SKM-1 treated with dmso at 0.1 percent for 144 hours (cell line): ENCODE data around the gene NKAIN2.
"Not testable (repeated sequence)": the region's sequence is repeated elsewhere in the genome, so short reads cannot be mapped to it uniquely, and the experiment has no call there.

Experiments used
- DNase-seq: peaks from one replicate; lab custom pipeline; 2025; ENCODE audit not compliant: unreplicated experiment; lab: John Stamatoyannopoulos, UW

The NKAIN2 gene

GRCh38 chr6:124668028-124668427 lies 864.4 kb downstream of the NKAIN2 start:
- no peak for DNase-seq

- no peak for DNase-seq
Measured at GRCh38 chr6:124669713-124670480, 866.2 kb downstream of the NKAIN2 start.

DNA sequence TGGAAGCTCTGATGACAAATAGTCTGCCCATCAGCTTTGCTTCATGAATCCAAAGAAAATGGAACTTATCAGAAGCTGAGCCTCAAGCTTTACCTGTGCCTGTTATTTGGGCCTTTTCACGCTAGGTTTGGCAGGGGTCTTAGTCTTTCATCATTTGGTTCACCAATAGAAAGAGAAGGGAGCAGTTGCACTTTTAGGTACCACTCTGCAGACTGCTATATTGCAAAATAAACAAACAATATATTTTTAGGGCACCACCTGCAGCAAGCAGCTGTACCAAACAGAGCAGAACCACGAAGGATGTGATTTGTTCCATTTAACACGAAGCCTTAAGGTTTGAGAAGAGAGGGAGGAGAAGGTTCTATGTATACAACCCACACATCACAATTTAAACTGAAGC lies 867.1 kb downstream of the NKAIN2 start:
- DNase-seq, result no peak

DNA sequence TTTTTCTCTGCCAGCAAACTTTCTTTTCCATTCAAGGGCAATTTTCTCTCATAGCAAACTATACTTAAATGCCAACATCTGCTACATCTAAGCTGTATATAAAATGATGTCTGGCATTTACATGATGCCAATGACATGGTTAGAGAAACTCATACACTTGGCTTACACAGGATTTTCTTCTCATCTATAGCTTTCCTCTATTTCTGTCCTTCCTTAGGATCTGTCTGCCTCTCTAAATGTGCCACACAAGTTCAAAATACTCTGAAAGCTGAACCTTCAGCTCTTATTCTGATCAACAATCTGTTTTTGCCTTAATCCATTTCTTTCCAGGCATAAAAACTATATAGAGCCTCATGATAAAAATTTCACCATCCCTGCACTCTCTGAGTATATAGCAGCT lies 867.7 kb downstream of the NKAIN2 start:
- no peak for DNase-seq

DNA sequence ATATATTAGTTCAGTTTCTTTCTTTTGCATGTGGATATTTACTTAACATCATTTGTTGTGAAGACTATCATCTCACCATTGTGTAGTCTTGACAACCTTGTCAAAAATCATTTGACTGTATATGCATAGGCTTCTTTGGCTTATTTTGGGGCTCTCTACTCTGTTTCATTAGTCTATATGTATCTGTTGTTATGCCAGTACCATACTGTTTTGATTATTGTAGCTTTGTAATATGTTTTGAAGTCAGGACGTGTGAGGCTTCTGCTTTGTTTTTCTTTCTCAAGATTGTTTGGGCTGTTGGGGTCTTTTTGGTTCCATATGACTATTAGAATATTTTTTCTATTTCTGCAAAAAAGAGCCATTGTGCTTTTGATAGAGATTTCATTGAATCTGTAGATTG lies 870.4 kb downstream of the NKAIN2 start:
- no peak for DNase-seq

DNA sequence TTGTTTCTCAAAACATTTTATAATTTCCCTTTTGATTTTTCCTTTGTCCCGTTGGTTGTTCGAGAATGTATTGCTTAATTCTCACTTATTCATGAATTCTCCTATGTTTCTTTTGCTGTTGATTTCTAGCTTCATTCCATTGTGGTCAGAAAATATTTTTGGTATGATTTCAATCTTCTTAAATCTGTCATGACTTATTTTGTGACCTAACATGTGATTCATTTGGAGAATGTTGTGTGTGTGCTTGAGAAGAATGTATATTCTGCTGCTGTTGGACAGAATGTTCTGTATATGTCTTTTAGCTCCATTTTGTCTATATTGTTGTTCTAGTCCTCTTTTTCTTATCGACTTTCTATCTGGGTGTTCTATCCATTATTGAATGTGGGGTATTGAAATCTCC lies 872.4 kb downstream of the NKAIN2 start:
- no peak for DNase-seq

- no peak for DNase-seq
Measured at GRCh38 chr6:124677874-124678273, 874.2 kb downstream of the NKAIN2 start.

GRCh38 chr6:124679387-124679786 lies 875.7 kb downstream of the NKAIN2 start:
- no peak for DNase-seq

DNA sequence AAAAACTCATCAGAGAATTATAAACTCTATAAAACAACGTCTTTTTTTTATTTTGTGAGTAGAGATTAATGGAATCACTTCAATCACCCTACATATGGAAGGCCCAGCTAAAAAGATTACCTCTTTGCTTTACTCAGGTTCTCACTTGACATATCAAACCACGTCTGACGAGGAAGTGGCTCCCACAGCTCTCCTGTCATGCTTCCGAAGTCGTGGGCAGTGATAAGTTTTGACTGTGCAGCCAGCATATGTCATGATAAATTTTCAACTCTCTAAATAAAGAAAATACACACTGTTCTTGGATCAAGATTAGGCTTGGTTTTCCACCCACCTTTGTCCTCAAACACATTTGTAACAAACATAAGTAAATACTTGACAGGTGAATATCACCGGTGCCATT lies 879.1 kb downstream of the NKAIN2 start:
- DNase-seq, result no peak

DNA sequence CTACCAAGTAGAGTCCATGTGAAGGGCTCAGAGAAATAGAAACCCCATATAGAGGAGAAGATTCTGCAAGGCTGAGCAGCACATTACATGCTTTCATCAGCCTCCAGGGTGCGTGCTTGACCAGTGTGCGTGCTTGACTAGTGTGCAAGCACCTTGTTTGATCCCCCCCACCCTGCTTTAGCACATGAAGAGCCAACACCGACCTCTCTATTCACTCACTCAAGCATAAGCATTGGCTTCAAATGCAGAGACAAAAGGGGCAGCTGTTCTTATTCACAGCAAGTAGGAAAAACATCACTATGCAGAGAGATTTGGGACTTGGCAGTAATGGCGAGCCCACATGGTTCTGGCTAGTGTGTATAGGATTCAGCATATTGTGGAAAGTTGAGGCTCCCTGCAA lies 879.8 kb downstream of the NKAIN2 start:
- DNase-seq, result no peak

DNA sequence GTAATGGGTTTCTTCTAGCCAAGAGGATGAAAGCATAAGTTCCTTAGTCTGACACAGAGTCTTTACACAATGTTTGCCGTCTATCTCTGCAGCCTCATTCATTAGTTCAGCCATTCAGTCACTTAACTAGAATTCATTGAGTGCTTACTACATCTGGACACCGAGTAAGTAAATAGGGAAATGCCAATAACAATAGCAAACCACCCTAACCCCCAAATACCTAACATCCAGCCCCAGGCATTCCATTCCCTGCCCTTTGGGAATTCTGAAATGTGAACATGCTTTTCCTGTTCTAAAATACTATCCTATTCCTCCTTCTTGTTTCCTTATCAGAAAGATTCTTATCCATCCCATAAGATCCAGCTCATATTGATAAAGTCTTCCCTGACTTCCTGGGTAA lies 881.0 kb downstream of the NKAIN2 start:
- DNase-seq, result no peak

DNA sequence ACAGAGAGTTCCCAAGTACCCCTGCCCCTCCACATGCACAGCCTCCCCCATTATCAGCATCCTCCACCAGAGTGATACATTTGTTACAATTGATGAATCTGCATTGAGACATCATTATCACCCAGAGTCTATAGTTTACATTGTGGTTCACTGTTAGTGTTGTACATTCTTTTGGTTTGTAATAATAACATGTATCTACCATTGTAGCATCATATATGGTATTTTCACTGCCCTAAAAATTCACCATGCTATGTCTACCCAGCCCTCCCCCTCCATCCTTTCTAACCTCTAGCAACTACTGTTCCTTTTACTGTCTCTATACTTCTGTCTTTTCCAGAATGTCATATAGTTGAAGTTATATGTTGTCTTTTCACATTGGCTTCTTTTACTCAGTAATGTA lies 884.7 kb downstream of the NKAIN2 start:
- no peak for DNase-seq

DNA sequence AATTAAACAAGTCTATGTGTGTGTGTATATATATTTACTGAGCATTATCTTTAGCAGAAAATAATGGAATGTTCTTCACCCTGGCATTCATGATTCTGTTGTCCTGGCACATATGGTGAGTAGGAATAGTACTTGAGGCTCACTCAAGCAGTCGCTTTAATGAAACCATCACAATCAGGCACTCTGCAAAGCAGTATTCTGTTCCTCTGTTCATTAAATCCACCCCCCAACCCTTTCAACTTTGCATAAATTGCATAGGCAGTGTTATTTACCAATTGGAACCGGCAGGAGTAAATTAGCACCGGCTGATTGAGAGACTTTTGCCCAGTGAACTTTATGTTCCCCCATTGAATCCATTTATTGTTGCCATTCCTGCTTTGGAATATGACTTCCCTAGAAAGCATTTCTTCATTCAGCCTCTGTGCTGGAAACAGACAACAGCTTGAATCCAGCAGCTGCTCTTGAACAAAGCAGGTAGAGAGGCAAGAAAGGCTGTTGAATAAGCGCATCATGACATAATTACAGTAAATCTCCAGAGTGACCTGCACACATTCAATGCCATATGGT lies 890.6 kb downstream of the NKAIN2 start:
- DNase-seq, result no peak

DNA sequence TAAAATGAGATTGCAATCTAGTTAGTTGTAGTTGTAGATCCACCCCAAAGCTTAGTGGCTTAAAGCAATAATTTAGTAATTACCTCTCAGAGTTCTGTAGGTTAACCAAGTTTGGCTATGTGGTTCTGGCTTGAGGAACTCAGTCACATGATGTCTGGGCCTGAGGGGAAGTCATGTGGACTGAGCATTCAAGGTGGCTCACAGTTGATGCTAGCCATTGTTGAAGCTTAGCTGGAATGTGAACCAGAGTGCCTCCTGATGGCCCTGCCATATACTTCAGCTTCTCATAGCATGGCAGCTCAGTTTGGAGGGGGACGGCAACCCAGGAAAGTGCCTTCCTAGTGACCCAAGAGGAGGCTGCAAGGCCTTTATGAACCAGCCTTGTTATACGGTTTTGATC lies 895.4 kb downstream of the NKAIN2 start:
- no peak for DNase-seq

- DNase-seq, result no peak
Measured at GRCh38 chr6:124703541-124703940, 899.9 kb downstream of the NKAIN2 start.

GRCh38 chr6:124712532-124712931 lies 908.9 kb downstream of the NKAIN2 start:
- DNase-seq, result not testable (repeated sequence)

DNA sequence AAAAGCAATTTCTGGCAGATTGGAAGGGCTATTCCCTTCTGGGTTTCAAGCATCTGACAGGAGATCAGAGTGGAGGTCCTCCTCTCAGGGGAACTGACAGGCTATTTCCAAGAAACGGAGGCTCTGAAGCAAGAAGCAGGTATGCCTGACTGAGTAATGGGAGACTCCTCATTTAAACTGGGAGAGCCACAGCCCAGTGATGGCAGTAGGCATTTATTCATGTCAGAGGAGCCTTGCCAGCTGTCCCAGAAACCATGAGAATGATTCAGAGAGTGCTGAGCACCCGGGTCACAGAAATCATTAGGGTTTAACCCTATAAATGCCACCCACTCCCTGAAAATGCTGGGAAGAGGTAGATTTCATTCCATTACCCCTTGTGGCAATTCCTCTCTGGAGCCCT lies 911.1 kb downstream of the NKAIN2 start:
- no peak for DNase-seq

GRCh38 chr6:124719913-124720312 lies 916.2 kb downstream of the NKAIN2 start:
- no peak for DNase-seq

GRCh38 chr6:124721331-124721730 lies 917.7 kb downstream of the NKAIN2 start:
- DNase-seq, result no peak

DNA sequence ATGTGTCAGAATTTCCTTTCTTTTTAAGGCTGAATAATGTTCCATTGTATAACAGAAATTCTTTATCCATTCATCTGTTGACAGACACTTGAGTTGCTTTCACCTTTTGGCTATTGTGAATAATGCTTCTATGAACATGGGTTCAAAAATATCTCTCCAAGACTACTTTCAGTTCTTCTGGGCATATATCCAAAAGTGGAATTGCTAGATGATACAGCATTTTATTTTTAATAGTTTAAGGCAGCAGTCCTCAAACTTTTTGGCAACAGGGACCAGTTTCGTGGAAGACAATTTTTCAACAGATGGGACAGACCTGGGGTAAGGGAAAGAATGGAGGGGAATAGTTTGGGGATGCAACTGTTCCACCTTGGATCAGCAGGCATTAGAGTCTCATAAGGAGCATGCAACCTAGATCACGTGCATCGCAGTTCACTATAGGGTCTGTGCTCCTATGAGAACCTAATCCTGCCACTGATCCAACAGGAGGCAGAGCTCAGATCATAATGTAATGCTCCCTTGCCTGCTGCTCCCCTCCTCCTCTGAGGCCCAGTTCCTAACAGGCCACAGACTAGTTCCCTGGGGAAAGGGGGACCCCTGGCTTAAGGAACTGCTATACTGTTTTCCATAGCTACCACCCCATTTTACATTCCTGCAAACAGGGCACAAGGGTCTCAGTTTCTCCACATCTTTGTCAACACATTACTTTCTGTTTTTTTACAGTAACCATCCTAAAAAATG lies 918.6 kb downstream of the NKAIN2 start:
- DNase-seq, result no peak

GRCh38 chr6:124723671-124724070 lies 920.0 kb downstream of the NKAIN2 start:
- no peak for DNase-seq

DNA sequence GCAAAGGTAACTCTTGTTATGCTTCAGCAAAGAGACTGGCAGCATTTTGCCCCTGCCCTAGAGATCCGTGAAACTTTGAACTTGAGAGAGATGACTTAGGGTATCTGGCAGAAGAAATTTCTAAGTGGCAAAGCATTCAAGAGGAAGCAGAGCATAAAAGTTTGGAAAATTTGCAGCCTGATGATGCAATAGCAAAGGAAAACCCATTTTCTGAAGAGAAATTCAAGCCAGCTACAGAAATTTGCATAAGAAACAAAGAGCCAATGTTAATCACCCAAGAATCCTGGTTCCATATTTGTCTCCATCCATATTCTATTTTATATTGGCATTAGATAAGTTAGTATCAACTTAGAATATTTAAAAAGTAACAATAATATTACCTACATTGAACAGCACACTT lies 934.1 kb downstream of the NKAIN2 start:
- not testable (repeated sequence) for DNase-seq
